ENCODE data around the gene ZC3H11A. TPM values are rescaled to one million over a fixed set of nuclear protein-coding genes. Genes with fewer than 3 reads are reported as not detected.

ZC3H11A gene
- total RNA-seq, 1 donor from 2014 or later, result 78.4 TPM

GRCh38 chr1:203840208-203840808 lies 44.9 kb downstream of the ZC3H11A start:
- no peak for DNase-seq (ENCODE audit: low read depth in 2 of 2)

DNA sequence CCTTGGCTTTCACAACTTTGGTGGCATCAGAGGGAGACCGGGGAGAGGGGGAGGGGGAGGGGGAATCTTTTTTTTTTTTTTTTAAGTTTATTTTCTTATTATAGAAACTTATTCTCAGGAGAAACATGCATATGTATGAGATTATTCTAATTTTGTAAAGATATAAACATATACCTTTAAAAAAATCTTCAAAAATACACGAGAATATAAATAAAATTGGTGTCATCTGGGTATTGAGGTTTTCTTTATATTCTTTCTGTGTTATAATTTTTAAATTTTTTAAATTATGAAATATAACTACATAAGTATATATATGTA lies 47.1 kb downstream of the ZC3H11A start:
- DNase-seq (ENCODE audit: low read depth in 2 of 2), result no peak

DNA sequence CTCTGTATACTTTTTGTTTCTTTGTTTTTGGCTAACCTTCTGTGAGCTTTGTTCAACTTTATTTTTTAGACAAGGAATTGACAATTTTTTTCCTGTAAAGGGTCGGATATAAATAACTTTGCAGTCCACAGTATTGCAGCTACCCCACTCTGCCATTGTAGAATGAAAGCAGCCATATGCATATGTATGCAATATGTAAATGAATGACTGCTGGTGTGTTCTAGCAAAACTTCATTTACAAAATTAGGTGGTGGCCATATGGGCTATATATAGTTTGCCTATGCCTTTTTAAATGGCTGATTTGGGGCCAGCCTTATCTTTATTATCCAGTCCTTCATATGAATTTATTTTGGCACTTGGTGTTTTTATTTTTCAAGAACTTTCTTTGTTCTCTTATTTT lies 48.0 kb downstream of the ZC3H11A start:
- DNase-seq (ENCODE audit: low read depth in 2 of 2), result no peak

Other genes with a start within 250 kb of the ZC3H11A start
- gene ATP2B4, start 168.8 kb upstream of the ZC3H11A start, total RNA-seq, result 28.8 and 50.6 TPM in 2 replicates
- not detected in 2 replicates for gene LAX1, start 30.4 kb upstream of the ZC3H11A start, total RNA-seq
- 10.0 and 10.9 TPM in 2 replicates for gene ZBED6, start within 50 bp of the ZC3H11A start, total RNA-seq
- gene SNRPE, start 66.0 kb downstream of the ZC3H11A start, total RNA-seq, result 45.2 and 63.2 TPM in 2 replicates

Measured in lung microvascular endothelial cell (primary cell).